ENCODE data around the gene AQP3. TPM values are rescaled to one million over a fixed set of nuclear protein-coding genes. Genes with fewer than 3 reads are reported as not detected.

The AQP3 gene
- total and polyA plus RNA-seq, 9 of the 15 experiments (the other 6 are each of a cell fraction or from before 2014, with no cell fraction given): 4.2 to 31.5 (median 17.6) TPM

DNA sequence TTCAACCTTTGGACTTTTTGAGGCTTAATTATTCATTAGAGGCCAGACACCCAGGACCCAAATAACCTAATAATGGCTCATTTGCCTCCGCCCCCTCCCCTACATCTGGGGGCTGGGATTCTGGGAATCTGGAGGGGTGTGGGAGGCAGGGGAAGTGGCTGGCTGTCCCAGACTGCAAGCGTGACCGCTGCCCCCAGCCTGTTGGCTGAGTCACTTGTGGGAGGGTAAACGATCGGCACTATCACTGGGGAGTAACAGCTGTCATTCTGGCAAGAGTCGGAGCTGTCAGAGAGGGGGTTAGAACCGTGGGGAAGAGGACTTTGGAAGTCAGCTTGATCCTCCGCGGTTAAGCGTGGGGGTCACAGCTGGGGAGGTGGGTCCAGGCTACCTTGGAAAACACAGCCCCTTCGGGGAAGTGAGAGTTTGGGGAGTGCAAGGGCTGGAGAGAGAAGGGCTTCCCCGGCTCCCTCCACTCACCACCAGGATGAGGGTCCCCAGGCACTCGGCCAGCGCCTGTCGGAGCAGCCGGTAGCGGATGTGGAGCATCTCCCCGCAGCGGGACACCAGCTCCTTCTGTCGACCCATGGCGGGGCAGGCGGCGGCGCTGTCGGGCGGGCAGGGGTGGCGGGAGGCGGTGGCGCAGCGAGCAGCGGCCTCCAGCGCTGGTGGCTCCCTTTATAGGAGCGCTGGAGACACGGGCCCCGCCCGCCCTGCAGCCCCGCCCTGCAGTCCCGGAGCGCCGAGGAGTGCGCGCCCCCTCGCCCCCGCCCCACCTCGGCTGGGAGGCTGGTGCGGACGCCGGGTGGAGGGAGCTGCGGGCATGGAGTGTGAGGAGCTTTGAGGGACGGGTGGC lies at the start of gene AQP3 (continued):
- TF ChIP-seq, protein P1, sequence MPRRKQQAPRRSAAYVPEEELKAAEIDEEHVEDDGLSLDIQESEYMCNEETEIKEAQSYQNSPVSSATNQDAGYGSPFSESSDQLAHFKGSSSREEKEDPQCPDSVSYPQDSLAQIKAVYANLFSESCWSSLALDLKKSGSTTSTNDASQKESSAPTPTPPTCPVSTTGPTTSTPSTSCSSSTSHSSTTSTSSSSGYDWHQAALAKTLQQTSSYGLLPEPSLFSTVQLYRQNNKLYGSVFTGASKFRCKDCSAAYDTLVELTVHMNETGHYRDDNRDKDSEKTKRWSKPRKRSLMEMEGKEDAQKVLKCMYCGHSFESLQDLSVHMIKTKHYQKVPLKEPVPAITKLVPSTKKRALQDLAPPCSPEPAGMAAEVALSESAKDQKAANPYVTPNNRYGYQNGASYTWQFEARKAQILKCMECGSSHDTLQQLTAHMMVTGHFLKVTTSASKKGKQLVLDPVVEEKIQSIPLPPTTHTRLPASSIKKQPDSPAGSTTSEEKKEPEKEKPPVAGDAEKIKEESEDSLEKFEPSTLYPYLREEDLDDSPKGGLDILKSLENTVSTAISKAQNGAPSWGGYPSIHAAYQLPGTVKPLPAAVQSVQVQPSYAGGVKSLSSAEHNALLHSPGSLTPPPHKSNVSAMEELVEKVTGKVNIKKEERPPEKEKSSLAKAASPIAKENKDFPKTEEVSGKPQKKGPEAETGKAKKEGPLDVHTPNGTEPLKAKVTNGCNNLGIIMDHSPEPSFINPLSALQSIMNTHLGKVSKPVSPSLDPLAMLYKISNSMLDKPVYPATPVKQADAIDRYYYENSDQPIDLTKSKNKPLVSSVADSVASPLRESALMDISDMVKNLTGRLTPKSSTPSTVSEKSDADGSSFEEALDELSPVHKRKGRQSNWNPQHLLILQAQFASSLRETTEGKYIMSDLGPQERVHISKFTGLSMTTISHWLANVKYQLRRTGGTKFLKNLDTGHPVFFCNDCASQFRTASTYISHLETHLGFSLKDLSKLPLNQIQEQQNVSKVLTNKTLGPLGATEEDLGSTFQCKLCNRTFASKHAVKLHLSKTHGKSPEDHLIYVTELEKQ (CRISPR knock-in tag; IDR thresholded peaks at IDR 0.05): no peak
- TF ChIP-seq, protein P2, sequence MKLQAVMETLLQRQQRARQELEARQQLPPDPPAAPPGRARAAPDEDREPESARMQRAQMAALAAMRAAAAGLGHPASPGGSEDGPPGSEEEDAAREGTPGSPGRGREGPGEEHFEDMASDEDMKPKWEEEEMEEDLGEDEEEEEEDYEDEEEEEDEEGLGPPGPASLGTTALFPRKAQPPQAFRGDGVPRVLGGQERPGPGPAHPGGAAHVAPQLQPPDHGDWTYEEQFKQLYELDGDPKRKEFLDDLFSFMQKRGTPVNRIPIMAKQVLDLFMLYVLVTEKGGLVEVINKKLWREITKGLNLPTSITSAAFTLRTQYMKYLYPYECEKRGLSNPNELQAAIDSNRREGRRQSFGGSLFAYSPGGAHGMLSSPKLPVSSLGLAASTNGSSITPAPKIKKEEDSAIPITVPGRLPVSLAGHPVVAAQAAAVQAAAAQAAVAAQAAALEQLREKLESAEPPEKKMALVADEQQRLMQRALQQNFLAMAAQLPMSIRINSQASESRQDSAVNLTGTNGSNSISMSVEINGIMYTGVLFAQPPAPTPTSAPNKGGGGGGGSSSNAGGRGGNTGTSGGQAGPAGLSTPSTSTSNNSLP (IDR thresholded peaks at IDR 0.05; ENCODE audit: borderline replicate concordance, low read depth, low read length): no peak
- TF ChIP-seq NEUROD1 (IDR thresholded peaks at IDR 0.05; ENCODE audit: borderline replicate concordance, low read depth, low read length, partially characterized antibody) (no peak), CXXC5 (CRISPR knock-in tag; IDR thresholded peaks at IDR 0.05) (peak; percentile 13; the same call in 1 of the 2 replicates), BRD9 (IDR thresholded peaks at IDR 0.05; ENCODE audit: low read depth, partially characterized antibody) (no peak), SMARCA5 (IDR thresholded peaks at IDR 0.05) (peak; percentile 58; the same call in 1 of the 2 replicates), ZNF197 (CRISPR knock-in tag; IDR thresholded peaks at IDR 0.05; ENCODE audit: low read depth) (0 out of 2 replicates have a peak, but pooled peaks have one; percentile 11)
- TF ChIP-seq, protein P3, sequence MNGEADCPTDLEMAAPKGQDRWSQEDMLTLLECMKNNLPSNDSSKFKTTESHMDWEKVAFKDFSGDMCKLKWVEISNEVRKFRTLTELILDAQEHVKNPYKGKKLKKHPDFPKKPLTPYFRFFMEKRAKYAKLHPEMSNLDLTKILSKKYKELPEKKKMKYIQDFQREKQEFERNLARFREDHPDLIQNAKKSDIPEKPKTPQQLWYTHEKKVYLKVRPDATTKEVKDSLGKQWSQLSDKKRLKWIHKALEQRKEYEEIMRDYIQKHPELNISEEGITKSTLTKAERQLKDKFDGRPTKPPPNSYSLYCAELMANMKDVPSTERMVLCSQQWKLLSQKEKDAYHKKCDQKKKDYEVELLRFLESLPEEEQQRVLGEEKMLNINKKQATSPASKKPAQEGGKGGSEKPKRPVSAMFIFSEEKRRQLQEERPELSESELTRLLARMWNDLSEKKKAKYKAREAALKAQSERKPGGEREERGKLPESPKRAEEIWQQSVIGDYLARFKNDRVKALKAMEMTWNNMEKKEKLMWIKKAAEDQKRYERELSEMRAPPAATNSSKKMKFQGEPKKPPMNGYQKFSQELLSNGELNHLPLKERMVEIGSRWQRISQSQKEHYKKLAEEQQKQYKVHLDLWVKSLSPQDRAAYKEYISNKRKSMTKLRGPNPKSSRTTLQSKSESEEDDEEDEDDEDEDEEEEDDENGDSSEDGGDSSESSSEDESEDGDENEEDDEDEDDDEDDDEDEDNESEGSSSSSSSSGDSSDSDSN (IDR thresholded peaks at IDR 0.05; ENCODE audit: borderline replicate concordance in 1 of 2, low read depth in 2 of 2, low read length in 2 of 2): no peak; a peak in 2 of 4 replicates
- TF ChIP-seq, protein P4, sequence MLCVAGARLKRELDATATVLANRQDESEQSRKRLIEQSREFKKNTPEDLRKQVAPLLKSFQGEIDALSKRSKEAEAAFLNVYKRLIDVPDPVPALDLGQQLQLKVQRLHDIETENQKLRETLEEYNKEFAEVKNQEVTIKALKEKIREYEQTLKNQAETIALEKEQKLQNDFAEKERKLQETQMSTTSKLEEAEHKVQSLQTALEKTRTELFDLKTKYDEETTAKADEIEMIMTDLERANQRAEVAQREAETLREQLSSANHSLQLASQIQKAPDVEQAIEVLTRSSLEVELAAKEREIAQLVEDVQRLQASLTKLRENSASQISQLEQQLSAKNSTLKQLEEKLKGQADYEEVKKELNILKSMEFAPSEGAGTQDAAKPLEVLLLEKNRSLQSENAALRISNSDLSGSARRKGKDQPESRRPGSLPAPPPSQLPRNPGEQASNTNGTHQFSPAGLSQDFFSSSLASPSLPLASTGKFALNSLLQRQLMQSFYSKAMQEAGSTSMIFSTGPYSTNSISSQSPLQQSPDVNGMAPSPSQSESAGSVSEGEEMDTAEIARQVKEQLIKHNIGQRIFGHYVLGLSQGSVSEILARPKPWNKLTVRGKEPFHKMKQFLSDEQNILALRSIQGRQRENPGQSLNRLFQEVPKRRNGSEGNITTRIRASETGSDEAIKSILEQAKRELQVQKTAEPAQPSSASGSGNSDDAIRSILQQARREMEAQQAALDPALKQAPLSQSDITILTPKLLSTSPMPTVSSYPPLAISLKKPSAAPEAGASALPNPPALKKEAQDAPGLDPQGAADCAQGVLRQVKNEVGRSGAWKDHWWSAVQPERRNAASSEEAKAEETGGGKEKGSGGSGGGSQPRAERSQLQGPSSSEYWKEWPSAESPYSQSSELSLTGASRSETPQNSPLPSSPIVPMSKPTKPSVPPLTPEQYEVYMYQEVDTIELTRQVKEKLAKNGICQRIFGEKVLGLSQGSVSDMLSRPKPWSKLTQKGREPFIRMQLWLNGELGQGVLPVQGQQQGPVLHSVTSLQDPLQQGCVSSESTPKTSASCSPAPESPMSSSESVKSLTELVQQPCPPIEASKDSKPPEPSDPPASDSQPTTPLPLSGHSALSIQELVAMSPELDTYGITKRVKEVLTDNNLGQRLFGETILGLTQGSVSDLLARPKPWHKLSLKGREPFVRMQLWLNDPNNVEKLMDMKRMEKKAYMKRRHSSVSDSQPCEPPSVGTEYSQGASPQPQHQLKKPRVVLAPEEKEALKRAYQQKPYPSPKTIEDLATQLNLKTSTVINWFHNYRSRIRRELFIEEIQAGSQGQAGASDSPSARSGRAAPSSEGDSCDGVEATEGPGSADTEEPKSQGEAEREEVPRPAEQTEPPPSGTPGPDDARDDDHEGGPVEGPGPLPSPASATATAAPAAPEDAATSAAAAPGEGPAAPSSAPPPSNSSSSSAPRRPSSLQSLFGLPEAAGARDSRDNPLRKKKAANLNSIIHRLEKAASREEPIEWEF (CRISPR knock-in tag; IDR thresholded peaks at IDR 0.05): no peak
- TF ChIP-seq, protein P5, sequence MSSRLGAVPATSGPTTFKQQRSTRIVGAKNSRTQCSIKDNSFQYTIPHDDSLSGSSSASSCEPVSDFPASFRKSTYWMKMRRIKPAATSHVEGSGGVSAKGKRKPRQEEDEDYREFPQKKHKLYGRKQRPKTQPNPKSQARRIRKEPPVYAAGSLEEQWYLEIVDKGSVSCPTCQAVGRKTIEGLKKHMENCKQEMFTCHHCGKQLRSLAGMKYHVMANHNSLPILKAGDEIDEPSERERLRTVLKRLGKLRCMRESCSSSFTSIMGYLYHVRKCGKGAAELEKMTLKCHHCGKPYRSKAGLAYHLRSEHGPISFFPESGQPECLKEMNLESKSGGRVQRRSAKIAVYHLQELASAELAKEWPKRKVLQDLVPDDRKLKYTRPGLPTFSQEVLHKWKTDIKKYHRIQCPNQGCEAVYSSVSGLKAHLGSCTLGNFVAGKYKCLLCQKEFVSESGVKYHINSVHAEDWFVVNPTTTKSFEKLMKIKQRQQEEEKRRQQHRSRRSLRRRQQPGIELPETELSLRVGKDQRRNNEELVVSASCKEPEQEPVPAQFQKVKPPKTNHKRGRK (tag; IDR thresholded peaks at IDR 0.05): no peak

Data from K562 (cell line).